G401 (cell line): Measurements from ENCODE around the gene CCDC17. TPM values are rescaled to one million over a fixed set of nuclear protein-coding genes. Genes with fewer than 3 reads are reported as not detected.

ENCODE experiments used
- DNase-seq: peaks from one replicate; pipeline ENCODE4 v3.0.0-alpha.2; 2015; ENCODE audit warnings: low spot score
- in situ Hi-C: cut with HindIII; loops from 2 replicates; pipeline ENCODE4 v1.10.0; 2016; ENCODE audit warnings: low sequenced_read_pairs, mixed read lengths
- total RNA-seq: library from RNA; depleted of rRNA; stranded (reverse); fragments of >200 nt; shearing (Covaris generic); gene quantifications from 2 replicates; pipeline ENCODE4 v1.2.3, GENCODE V29; 2014; rRNA removed

The CCDC17 gene
- 0.06 and 3.5 TPM in 2 replicates for total RNA-seq

GRCh38 chr1:45623972-45624371 is at the start of gene CCDC17:
Gene CCDC17 (minus strand): TSS chr1:45624054. CDS start chr1:45623909, 145 bp downstream.
- in situ Hi-C loops, result no loop called here
- no peak for DNase-seq

DNA sequence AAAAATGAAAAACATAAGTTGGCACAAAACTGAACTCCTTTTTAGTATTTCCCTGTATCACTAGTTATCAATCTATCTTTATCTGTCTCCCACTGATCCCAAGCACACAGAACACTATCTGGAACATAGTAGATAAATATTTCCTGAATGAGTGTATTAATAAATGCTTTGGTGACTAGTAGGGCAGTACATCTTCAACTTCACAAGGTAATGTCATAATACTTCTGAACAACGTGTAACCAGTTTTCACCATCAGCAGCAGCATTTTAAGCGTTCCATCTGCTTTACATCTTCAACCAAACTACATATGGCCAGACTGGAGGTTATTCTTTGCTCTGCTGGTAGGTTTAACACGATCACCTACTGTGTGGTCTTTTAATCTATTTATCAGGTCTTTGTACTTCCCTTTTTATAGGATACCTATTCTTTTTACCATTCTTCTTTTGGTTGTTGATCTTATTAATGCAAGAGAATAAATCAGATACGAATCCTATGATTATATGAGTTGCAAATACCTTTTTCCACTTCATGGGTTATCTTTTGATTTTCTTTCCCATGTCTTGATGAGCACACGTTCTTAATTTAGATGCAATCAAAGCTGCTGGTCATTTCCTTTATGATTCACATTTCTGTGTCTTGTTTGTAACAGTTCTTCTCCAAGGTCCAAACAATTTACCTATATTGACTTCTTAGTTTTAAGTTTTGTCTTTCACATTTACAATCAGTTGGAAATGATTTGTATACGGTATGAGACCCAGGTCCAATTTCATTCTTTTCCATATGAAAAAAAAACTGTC is 46.2 kb upstream of the CCDC17 start:
- DNase-seq, result no peak
- in situ Hi-C loops, result no loop called here

- in situ Hi-C loops, result no loop called here
- no peak for DNase-seq
Observed at GRCh38 chr1:45669379-45669778, 45.5 kb upstream of the CCDC17 start.

- in situ Hi-C loops, result no loop called here
Observed at GRCh38 chr1:45668526-45668925, 44.7 kb upstream of the CCDC17 start.

DNA sequence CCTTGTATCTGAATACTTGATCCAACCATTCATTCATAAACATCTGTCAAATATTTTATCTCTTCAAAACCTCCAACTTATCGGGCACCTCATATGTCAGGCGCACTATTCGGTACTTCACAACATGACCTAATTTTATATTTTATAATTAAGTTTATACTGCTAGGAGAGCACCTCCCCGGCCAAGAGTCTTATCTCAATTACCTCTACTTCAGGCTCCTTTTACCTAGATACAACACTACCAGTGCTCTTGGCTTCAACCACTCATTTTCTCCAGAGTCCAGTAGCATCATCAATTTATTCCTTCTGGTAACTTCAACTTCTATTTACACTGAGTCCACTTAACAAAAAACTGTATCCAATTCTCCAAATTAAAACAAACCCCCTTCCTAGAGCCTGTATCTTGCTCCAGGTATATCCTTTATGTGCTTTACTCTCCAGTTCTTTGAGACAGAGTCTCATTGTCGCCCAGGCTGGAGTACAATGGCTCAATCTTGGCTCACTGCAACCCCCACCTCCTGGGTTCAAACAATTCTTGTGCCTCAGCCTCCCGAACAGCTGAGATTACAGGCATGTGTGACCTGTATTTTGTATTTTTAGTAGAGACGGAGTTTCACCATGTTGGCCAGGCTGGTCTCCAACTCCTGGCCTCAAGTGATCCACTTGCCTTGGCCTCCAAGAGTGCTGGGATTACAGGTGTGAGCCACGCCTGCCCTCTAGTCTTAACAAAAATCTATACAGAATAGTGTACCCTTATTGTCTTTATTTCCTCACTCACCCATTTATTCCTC is 43.7 kb upstream of the CCDC17 start:
- no peak for DNase-seq
- in situ Hi-C loops, result no loop called here

More at GRCh38 chr1:45668526-45668925, 44.7 kb upstream of the CCDC17 start:
- no peak for DNase-seq

DNA sequence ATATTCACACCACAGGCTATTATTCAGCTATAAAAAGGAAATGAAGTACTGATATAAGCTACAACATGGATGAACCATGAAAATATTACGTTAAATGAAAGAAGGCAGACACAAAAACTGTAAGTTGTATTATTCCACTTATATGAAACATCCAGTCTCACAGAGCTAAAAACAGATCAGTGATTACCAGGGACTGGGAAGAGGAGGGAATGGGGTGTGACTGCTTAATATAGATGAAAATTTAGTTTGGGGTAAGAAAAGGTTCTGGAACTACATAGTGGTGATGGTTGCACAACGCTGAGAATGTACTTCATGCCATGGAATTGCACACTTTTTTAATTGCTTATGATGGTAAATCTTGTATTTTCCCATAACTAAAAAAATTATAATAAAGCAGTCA is 43.0 kb upstream of the CCDC17 start:
- in situ Hi-C loops, result no loop called here
- no peak for DNase-seq

- in situ Hi-C loops, result no loop called here
- no peak for DNase-seq
Observed at GRCh38 chr1:45660336-45660735, 36.5 kb upstream of the CCDC17 start.

DNA sequence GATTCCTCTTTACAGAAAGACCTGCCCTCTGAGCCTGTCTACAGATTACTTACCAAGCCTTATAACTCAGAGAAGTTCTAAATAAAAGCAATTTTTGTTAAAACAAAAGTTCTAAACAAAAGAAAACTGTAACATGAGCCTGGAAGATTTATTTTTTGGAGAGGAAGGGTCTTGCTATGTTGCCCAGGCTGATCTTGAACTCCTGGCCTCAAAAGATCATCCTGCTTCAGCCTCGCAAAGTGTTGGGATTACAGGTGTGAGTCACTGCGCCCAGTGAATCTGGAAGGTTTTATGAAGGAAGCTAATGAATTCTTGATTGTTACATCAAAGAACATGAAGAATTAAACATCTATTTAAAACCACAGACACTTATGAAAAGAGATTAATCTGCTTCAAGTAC is 35.4 kb upstream of the CCDC17 start:
- in situ Hi-C loops, result no loop called here
- DNase-seq, result no peak

GRCh38 chr1:45658171-45658570 is 34.3 kb upstream of the CCDC17 start:
- DNase-seq, result no peak
- in situ Hi-C loops, result no loop called here

DNA sequence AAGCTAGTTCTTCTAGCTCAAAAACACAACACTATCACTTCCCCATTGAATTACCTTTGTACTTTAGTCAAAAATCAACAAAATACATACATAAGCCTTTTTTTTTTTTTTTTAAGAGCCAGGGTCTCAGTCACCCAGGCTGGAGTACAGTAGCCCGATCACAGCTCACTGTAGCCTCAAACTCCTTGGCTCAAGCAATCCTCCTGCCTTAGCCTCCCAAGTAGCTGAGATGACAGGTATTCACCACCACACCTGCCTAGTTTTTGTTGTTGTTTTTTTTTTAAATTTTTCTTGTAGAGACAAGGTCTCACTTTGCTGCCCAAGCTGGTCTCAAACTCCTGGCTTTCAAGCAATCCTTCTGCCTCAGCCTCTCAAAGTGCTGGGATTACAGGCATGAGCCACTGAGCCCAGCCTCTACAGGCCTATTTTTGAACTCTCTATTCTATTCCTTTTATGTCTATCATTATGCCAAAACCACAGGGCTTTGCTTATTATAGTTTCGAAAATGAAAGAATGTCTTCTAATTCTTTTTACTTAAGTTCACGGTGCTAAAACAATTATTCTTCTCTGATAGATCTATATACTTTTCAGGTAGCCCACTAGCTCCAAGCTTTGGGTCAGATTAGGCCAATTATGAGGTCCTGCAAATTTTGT is 32.8 kb upstream of the CCDC17 start:
- in situ Hi-C loops, result no loop called here
- no peak for DNase-seq

GRCh38 chr1:45654540-45655280 is 30.9 kb upstream of the CCDC17 start:
- in situ Hi-C loops, result no loop called here
- DNase-seq, result peak; percentile 72

DNA sequence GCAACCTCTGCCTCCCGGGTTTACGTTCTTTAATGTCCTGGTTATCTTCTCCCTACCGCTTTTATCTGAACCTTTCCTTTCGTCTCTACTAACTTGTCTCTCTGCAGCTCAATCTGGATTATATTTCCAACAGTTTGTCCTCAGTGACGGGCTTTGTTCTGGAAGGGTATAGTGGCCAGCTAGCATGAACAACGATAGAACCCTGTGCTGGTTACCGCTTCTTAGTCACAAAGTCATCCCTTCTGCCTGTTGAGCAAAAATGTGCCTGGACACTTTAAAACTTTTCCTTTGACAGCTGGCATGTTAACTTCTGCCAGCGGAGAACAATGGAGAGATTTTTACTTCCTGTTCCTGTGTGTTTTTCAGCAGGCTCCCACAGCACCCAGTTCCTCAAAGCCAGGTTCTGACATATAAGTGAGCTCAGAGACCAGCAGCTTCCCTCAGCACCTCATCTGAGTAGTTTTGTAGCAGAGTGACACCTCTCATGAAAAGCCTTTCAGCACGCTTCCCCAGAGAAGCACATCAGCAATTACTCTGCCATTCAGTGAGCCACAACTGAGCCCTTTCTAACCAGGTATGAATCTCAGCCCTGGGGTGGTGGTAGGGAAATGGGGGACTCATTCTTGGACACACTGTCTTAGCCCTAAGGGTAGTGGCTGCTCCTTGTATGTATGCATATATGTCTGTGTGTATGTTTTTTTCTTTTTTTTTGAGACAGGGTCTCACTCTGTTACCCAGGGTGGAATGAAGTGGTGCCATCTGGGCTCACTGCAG is 23.6 kb upstream of the CCDC17 start:
- in situ Hi-C loops, result loop anchor here (25.0 kb wide), 1 partner anchor 215 kb away; no protein-coding TSS in a partner anchor
- DNase-seq, result no peak

- no peak for DNase-seq
- in situ Hi-C loops, result loop anchor here (25.0 kb wide), 1 partner anchor 218 kb away; no protein-coding TSS in a partner anchor
Observed at GRCh38 chr1:45644661-45645060, 20.8 kb upstream of the CCDC17 start.

DNA sequence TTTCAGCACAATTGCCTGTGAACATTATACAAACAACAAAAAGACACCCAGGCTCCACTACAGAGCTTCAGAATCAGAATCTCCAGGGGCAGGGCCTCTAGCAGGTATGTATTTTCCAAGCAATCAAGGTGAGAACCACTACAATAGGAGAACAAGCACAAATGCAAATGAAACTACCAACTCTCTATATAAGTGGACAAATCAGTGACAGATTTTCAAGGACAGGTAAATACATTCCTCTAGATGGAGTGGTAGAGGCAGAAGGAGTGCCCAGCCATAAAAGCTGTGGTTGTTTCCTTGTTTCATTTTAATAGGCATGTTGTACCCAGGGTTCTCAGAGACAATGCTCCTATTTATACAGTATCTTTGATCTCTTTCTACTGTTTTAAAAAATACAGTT is 20.1 kb upstream of the CCDC17 start:
- in situ Hi-C loops, result loop anchor here (25.0 kb wide), 1 partner anchor 218 kb away; no protein-coding TSS in a partner anchor
- DNase-seq, result no peak

- DNase-seq, result no peak
- in situ Hi-C loops, result loop anchor here (25.0 kb wide), 1 partner anchor 219 kb away; no protein-coding TSS in a partner anchor
Observed at GRCh38 chr1:45643321-45643720, 19.5 kb upstream of the CCDC17 start.

- in situ Hi-C loops, result loop anchor here (25.0 kb wide), 1 partner anchor 222 kb away; no protein-coding TSS in a partner anchor
- DNase-seq, result no peak
Observed at GRCh38 chr1:45640293-45640692, 16.4 kb upstream of the CCDC17 start.

DNA sequence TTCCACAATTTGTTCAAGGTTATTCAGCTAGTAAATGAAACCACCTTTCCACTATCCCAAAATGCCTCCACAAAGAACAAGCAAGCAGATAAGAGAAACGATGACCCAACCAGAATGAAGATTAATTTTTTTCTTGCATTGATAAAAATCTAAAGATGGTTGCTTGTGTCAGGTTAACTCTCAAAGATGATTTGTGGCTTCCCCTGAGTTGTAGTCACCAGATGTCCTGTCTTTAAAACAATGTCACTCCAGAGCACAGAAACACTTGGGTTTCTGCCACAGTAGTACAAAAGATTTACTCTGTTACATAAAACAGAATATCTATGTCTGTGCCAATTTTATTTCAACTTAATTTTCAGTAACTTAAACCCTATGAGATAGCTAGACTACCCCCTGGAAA is 11.4 kb upstream of the CCDC17 start:
- DNase-seq, result no peak
- in situ Hi-C loops, result loop anchor here (25.0 kb wide), 1 partner anchor 227 kb away; no protein-coding TSS in a partner anchor

GRCh38 chr1:45630429-45630828 is 6.6 kb upstream of the CCDC17 start:
- in situ Hi-C loops, result loop anchor here (25.0 kb wide), 1 partner anchor 232 kb away; no protein-coding TSS in a partner anchor
- DNase-seq, result no peak
